H9 (cell line): Measurements from ENCODE around the gene RABGAP1L. TPM values are rescaled to one million over a fixed set of nuclear protein-coding genes. Genes with fewer than 3 reads are reported as not detected.

Experiments
- DNase-seq: peaks from one replicate; pipeline ENCODE4 v3.0.0-alpha.2; 2017
- H2AFZ ChIP-seq: one replicate; pipeline ENCODE4 v1.6.1; 2013; ENCODE audit warnings: mild to moderate bottlenecking, low read length, control low read depth, moderate library complexity
- H2AK5ac ChIP-seq: 2 replicates; pipeline ENCODE4 v1.6.1; 2013; ENCODE audit warnings: low read length, control low read depth, mixed read lengths; ENCODE audit not compliant: insufficient read length
- H2BK120ac ChIP-seq: one replicate; pipeline ENCODE4 v1.6.1; 2013; ENCODE audit warnings: low read depth, mild to moderate bottlenecking, low read length, control low read depth, inconsistent platforms; ENCODE audit not compliant: poor library complexity, severe bottlenecking
- H2BK12ac ChIP-seq: 2 replicates; pipeline ENCODE4 v1.6.1; 2013; ENCODE audit warnings: low read length, control low read depth, mixed read lengths, low read depth; ENCODE audit not compliant: insufficient read length
- H2BK15ac ChIP-seq: 2 replicates; pipeline ENCODE4 v1.6.1; 2013; ENCODE audit warnings: low read depth, low read length, control low read depth
- H2BK20ac ChIP-seq: one replicate; pipeline ENCODE4 v1.6.1; 2013; ENCODE audit warnings: low read depth, mild to moderate bottlenecking, low read length, control low read depth, inconsistent platforms; ENCODE audit not compliant: poor library complexity, severe bottlenecking
- H2BK5ac ChIP-seq: 2 replicates; pipeline ENCODE4 v1.6.1; 2013; ENCODE audit warnings: low read length, control low read depth, mixed read lengths; ENCODE audit not compliant: insufficient read length
- H3K14ac ChIP-seq: 2 replicates; pipeline ENCODE4 v1.6.1; 2013; ENCODE audit warnings: low read length, control low read depth; ENCODE audit not compliant: insufficient read depth
- H3K18ac ChIP-seq: 2 replicates; pipeline ENCODE4 v1.6.1; 2013; ENCODE audit warnings: low read depth, mild to moderate bottlenecking, mixed read lengths, low read length, control low read depth; ENCODE audit not compliant: insufficient read length
- H3K23ac ChIP-seq: 2 replicates; pipeline ENCODE4 v1.6.1; 2013; ENCODE audit warnings: low read length, control low read depth, mixed read lengths, low read depth; ENCODE audit not compliant: insufficient read length
- H3K23me2 ChIP-seq: 2 replicates; pipeline ENCODE4 v1.6.1; 2013; ENCODE audit warnings: low read depth, mild to moderate bottlenecking, mixed read lengths, low read length, control low read depth; ENCODE audit not compliant: insufficient read length, poor library complexity, severe bottlenecking
- H3K27ac ChIP-seq: 2 replicates; pipeline ENCODE4 v1.5.1; 2013; ENCODE audit warnings: low read length, control low read depth, mixed read lengths, low read depth; ENCODE audit not compliant: insufficient read length
- H3K27me3 ChIP-seq: 2 replicates; pipeline ENCODE4 v1.6.1; 2013; ENCODE audit warnings: low read length, control low read depth, inconsistent platforms; ENCODE audit not compliant: insufficient read depth
- H3K4ac ChIP-seq: 2 replicates; pipeline ENCODE4 v1.6.1; 2013; ENCODE audit warnings: low read depth, mild to moderate bottlenecking, control low read depth, inconsistent platforms, low read length, moderate library complexity
- H3K4me1 ChIP-seq: 2 replicates; pipeline ENCODE4 v1.6.1; 2013; ENCODE audit warnings: low read length, control low read depth, inconsistent platforms; ENCODE audit not compliant: insufficient read depth
- H3K4me2 ChIP-seq: 2 replicates; pipeline ENCODE4 v1.6.1; 2013; ENCODE audit warnings: low read length, control low read depth, mixed read lengths; ENCODE audit not compliant: insufficient read length, insufficient read depth
- H3K56ac ChIP-seq: 2 replicates; pipeline ENCODE4 v1.6.1; 2013; ENCODE audit warnings: low read depth, mild to moderate bottlenecking, mixed read lengths, low read length, control low read depth; ENCODE audit not compliant: insufficient read length
- H3K79me1 ChIP-seq: 2 replicates; pipeline ENCODE4 v1.6.1; 2013; ENCODE audit warnings: low read depth, mild to moderate bottlenecking, moderate library complexity, low read length, control low read depth, inconsistent platforms; ENCODE audit not compliant: insufficient read depth, poor library complexity, severe bottlenecking
- H3K79me2 ChIP-seq: 2 replicates; pipeline ENCODE4 v1.6.1; 2013; ENCODE audit warnings: low read length, control low read depth, inconsistent platforms; ENCODE audit not compliant: insufficient read depth
- H3K9ac ChIP-seq: 2 replicates; pipeline ENCODE4 v1.6.1; 2013; ENCODE audit warnings: low read length, control low read depth, mixed read lengths; ENCODE audit not compliant: insufficient read length; ENCODE audit errors: extremely low read depth
- H3K9me3 ChIP-seq: one replicate; pipeline ENCODE4 v1.6.1; 2013; ENCODE audit warnings: low read depth, low read length, inconsistent platforms; ENCODE audit not compliant: control insufficient read depth
- H3T11ph ChIP-seq: one replicate; pipeline ENCODE4 v1.6.1; 2013; ENCODE audit warnings: mild to moderate bottlenecking, low read length, control low read depth, inconsistent platforms
- H4K20me1 ChIP-seq: one replicate; pipeline ENCODE4 v1.6.1; 2013; ENCODE audit not compliant: control insufficient read depth, insufficient read length, insufficient read depth
- H4K5ac ChIP-seq: 2 replicates; pipeline ENCODE4 v1.6.1; 2013; ENCODE audit warnings: low read depth, mild to moderate bottlenecking, mixed read lengths, low read length, control low read depth; ENCODE audit not compliant: insufficient read length
- H4K8ac ChIP-seq: replicated peaks from 2 replicates; pipeline ENCODE4 v1.6.1; 2013; ENCODE audit warnings: low read length, control low read depth, mixed read lengths, low read depth; ENCODE audit not compliant: insufficient read length
- H4K91ac ChIP-seq: 2 replicates; pipeline ENCODE4 v1.6.1; 2013; ENCODE audit warnings: low read depth, mild to moderate bottlenecking, moderate library complexity, mixed read lengths, low read length, control low read depth; ENCODE audit not compliant: insufficient read length
- H3K27ac Mint-ChIP-seq, 3 experiments: 2 replicates in 2 of 3; 3 replicates in 1 of 3; pipeline ENCODE4 v1.8.0; 2020 to 2021; ENCODE audit warnings: mixed read lengths in 3 of 3, mild to moderate bottlenecking in 1 of 3, moderate library complexity in 1 of 3
- H3K27me3 Mint-ChIP-seq: 2 replicates; pipeline ENCODE4 v1.8.0; 2021; ENCODE audit warnings: low read depth, mild to moderate bottlenecking, moderate library complexity, mixed read lengths
- H3K36me3 Mint-ChIP-seq, 3 experiments: 2 replicates in 2 of 3; 3 replicates in 1 of 3; pipeline ENCODE4 v1.8.0; 2020 to 2021; ENCODE audit warnings: low read depth in 3 of 3, mixed read lengths in 3 of 3; ENCODE audit not compliant: insufficient read depth in 1 of 3
- H3K4me1 Mint-ChIP-seq, 2 experiments: 2 replicates each; pipeline ENCODE4 v1.8.0; 2020; ENCODE audit warnings: mixed read lengths in 2 of 2
- H3K4me3 Mint-ChIP-seq, 2 experiments: 2 replicates in 1 of 2; 3 replicates in 1 of 2; pipeline ENCODE4 v1.8.0; 2020 to 2021; ENCODE audit warnings: mild to moderate bottlenecking in 2 of 2, mixed read lengths in 2 of 2, moderate library complexity in 1 of 2
- H3K9me3 Mint-ChIP-seq, 2 experiments: 2 replicates in 1 of 2; 3 replicates in 1 of 2; pipeline ENCODE4 v1.8.0; 2020; ENCODE audit warnings: mild to moderate bottlenecking in 2 of 2, mixed read lengths in 2 of 2, moderate library complexity in 1 of 2
- CTCF ChIP-seq: fragments of 200-600 bp; sonication (generic); conservative IDR thresholded peaks from 3 replicates; pipeline ENCODE4 v1.8.0; 2021; ENCODE audit warnings: antibody characterized with exemption, mild to moderate bottlenecking
- WGBS: extraction: QIAGEN DNeasy Blood & Tissue Kit; methylation state at CpG from one replicate; pipeline ENCODE4 v1.1.7; 2013; ENCODE audit warnings: missing lambda C conversion rate, low lambda C conversion rate, mixed read lengths; ENCODE audit not compliant: insufficient read length; ENCODE audit errors: extremely low coverage; 5-methylcytosine and 5-hydroxymethylcytosine counted together
- total RNA-seq: library from RNA; stranded (reverse); gene quantifications from 2 replicates; pipeline ENCODE4 v1.2.1, GENCODE V29; 2021

Gene RABGAP1L
- total RNA-seq, 1 experiment from 2014 or later = 147 TPM

- H2BK12ac ChIP-seq = no peak overlapping the region
- TF ChIP-seq CTCF = no peak
- no peak overlapping the region for H3K4me2 ChIP-seq
- no peak overlapping the region for H2AFZ ChIP-seq
- H3K56ac ChIP-seq = no peak overlapping the region
- WGBS = no CpG with 5 or more reads among the region's 5 CpGs
- no peak overlapping the region for H2AK5ac ChIP-seq
- no peaks in the 10 kb centered on the region for H3K9me3 ChIP-seq
- H3K27ac Mint-ChIP-seq = peak overlapping the region in 1 of 3 experiments; percentile 81; a peak in 2 of 7 replicates
- no peaks in the 10 kb centered on the region for H3K27me3 ChIP-seq
- no peak overlapping the region for H3K18ac ChIP-seq
- peaks cover 23 to 57% (median 55%) of the 10 kb centered on the region in 3 experiments for H3K36me3 Mint-ChIP-seq
- H2BK15ac ChIP-seq = no peak overlapping the region
- peaks cover 5% of the 10 kb centered on the region; the same call in 1 of the 2 replicates for H3K79me2 ChIP-seq
- no peak for DNase-seq
- peaks cover 15% of the 10 kb centered on the region for H3K79me1 ChIP-seq
- no peaks in the 10 kb centered on the region for H3K4me1 ChIP-seq
- H4K8ac ChIP-seq = no peak overlapping the region
- H3K9ac ChIP-seq = no peak overlapping the region
- no peak overlapping the region for H2BK20ac ChIP-seq
- no peaks in the 10 kb centered on the region for H4K20me1 ChIP-seq
- no peak overlapping the region for H4K91ac ChIP-seq
- H2BK5ac ChIP-seq = no peak overlapping the region
- no peak overlapping the region for H3K23ac ChIP-seq
- no peak overlapping the region for H3K14ac ChIP-seq
- no peaks in the 10 kb centered on the region for H3K23me2 ChIP-seq
- H3K4me1 Mint-ChIP-seq = peaks cover 10 to 15% of the 10 kb centered on the region in 2 experiments
- peaks cover 4 to 6% of the 10 kb centered on the region in 2 experiments for H3K9me3 Mint-ChIP-seq
- no peak overlapping the region for H3K27ac ChIP-seq
- H3K27me3 Mint-ChIP-seq = no peaks in the 10 kb centered on the region
- no peak overlapping the region for H3K4me3 Mint-ChIP-seq
- H4K5ac ChIP-seq = no peak overlapping the region
- H3K4ac ChIP-seq = no peak overlapping the region
- no peak overlapping the region for H3T11ph ChIP-seq
- H2BK120ac ChIP-seq = no peak overlapping the region
Observed at GRCh38 chr1:174922121-174922520, 762.8 kb downstream of the RABGAP1L start.
